OCI-LY3 (cell line): Measurements from ENCODE around the gene ID3.

Experiments used
- H2AFZ ChIP-seq: fragments of 200-600, 300-600 bp; shearing (Covaris generic); 2 replicates; pipeline ENCODE4 v1.6.0; 2014; ENCODE audit warnings: antibody characterized with exemption, low read depth, low read length
- H3K27ac ChIP-seq: fragments of 200-600, 300-600 bp; sonication (generic); 2 replicates; pipeline ENCODE4 v1.5.1; 2014; ENCODE audit warnings: mild to moderate bottlenecking, low read length, moderate library complexity, mixed read lengths
- H3K27me3 ChIP-seq: fragments of 200-600, 300-600 bp; sonication (generic); 2 replicates; pipeline ENCODE4 v1.6.1; 2014; ENCODE audit warnings: low read depth, low read length, mixed read lengths
- H3K36me3 ChIP-seq: fragments of 200-600, 300-600 bp; sonication (generic); replicated peaks from 2 replicates; pipeline ENCODE3; 2014; ENCODE audit warnings: low read depth, low read length, mixed read lengths
- H3K4me1 ChIP-seq: fragments of 300-600, 200-600 bp; sonication (generic); 2 replicates; pipeline ENCODE4 v1.6.1; 2014; ENCODE audit warnings: low read length, mixed read lengths
- H3K4me2 ChIP-seq: fragments of 200-600, 300-600 bp; sonication (generic); 2 replicates; pipeline ENCODE4 v1.6.1; 2014; ENCODE audit warnings: low read length, mixed read lengths
- H3K4me3 ChIP-seq: fragments of 300-600, 200-600 bp; sonication (generic); 2 replicates; pipeline ENCODE4 v1.5.1; 2014; ENCODE audit warnings: antibody characterized with exemption, mild to moderate bottlenecking, low read length, moderate library complexity
- H3K79me2 ChIP-seq: fragments of 300-600, 200-600 bp; shearing (Covaris generic); 2 replicates; pipeline ENCODE4 v1.6.1; 2014; ENCODE audit warnings: mild to moderate bottlenecking, low read length, mixed read lengths
- H3K9ac ChIP-seq: fragments of 300-600, 200-600 bp; shearing (Covaris generic); 2 replicates; pipeline ENCODE4 v1.6.0; 2014; ENCODE audit warnings: mild to moderate bottlenecking, low read length, moderate library complexity
- H3K9me3 ChIP-seq: fragments of 200-600, 300-600 bp; shearing (Covaris generic); 2 replicates; pipeline ENCODE4 v1.6.1; 2014; ENCODE audit warnings: low read length, mixed read lengths; ENCODE audit not compliant: insufficient read depth
- H4K20me1 ChIP-seq: fragments of 200-600, 300-600 bp; sonication (generic); 2 replicates; pipeline ENCODE4 v1.6.1; 2016; ENCODE audit warnings: low read length, mixed read lengths; ENCODE audit not compliant: insufficient read depth
- CTCF ChIP-seq: fragments of 200-600, 300-600 bp; sonication (generic); IDR thresholded peaks from 2 replicates; pipeline ENCODE4 v1.5.1; 2014; ENCODE audit warnings: antibody characterized with exemption, low read length, low read depth
- EZH2phosphoT487 ChIP-seq: fragments of 200-600 bp; shearing (Covaris generic); IDR thresholded peaks from 2 replicates; pipeline ENCODE4 v1.6.1; 2018; ENCODE audit warnings: antibody characterized with exemption, mixed run types, low read depth

ID3 gene

GRCh38 chr1:23601135-23601967, 42.0 kb upstream of the ID3 start:
- H3K9ac ChIP-seq: no peak overlapping the region
- no peaks in the 10 kb centered on the region for H3K79me2 ChIP-seq
- H3K9me3 ChIP-seq: no peaks in the 10 kb centered on the region
- no peak overlapping the region for H3K4me2 ChIP-seq
- H3K27me3 ChIP-seq: no peaks in the 10 kb centered on the region
- TF ChIP-seq EZH2phosphoT487 (no peak), CTCF (no peak)
- no peak overlapping the region for H3K27ac ChIP-seq
- H3K36me3 ChIP-seq: no peaks in the 10 kb centered on the region
- no peaks in the 10 kb centered on the region for H3K4me1 ChIP-seq
- no peak overlapping the region for H2AFZ ChIP-seq
- H4K20me1 ChIP-seq: no peaks in the 10 kb centered on the region
- no peak overlapping the region for H3K4me3 ChIP-seq

DNA sequence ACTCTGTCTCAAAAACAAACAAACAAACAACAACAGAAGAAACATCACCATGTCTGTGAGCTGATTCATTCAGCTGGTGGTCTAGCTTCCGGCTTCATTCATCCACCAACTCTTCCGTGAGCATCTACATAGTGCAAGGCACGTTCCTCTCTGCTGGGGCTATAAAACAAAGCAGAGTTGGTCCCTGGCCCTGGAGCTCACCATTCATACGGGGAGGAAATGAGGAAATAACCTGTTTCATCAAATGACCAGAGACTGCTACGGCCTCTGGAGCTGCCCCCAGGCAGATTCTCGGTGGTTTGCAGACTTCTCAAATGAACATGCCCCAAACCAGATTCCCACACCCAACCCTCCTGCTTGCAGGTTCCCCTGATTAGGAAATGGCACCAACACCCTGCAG, 41.0 kb upstream of the ID3 start:
- H3K4me2 ChIP-seq: no peak overlapping the region
- no peaks in the 10 kb centered on the region for H3K4me1 ChIP-seq
- no peaks in the 10 kb centered on the region for H3K79me2 ChIP-seq
- H3K4me3 ChIP-seq: no peak overlapping the region
- no peaks in the 10 kb centered on the region for H3K27me3 ChIP-seq
- H4K20me1 ChIP-seq: no peaks in the 10 kb centered on the region
- no peak overlapping the region for H2AFZ ChIP-seq
- H3K9ac ChIP-seq: no peak overlapping the region
- H3K9me3 ChIP-seq: no peaks in the 10 kb centered on the region
- TF ChIP-seq EZH2phosphoT487: no peak
- TF ChIP-seq CTCF: no peak
- no peaks in the 10 kb centered on the region for H3K36me3 ChIP-seq
- no peak overlapping the region for H3K27ac ChIP-seq

DNA sequence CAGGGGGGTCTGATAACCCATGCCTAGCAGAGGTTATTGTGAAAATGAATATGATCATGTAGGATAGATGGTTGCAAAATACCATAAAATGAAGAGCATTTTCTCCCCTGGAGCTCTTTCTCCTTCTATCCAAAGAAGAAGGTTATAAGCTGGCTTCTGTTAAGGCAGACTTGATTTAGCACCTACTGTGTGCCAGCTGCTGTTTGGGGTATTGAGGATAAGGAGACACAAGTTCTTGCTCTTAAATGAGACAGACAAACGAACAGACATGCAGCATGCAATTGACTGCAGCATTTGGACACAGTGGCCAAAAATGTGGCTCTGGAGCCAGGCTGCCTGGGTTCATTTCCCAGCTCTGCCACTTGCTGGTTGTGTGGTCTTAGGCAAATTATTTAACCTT, 39.8 kb upstream of the ID3 start:
- no peak overlapping the region for H3K9ac ChIP-seq
- H3K27ac ChIP-seq: no peak overlapping the region
- no peaks in the 10 kb centered on the region for H4K20me1 ChIP-seq
- H3K79me2 ChIP-seq: no peaks in the 10 kb centered on the region
- H3K9me3 ChIP-seq: no peaks in the 10 kb centered on the region
- no peaks in the 10 kb centered on the region for H3K27me3 ChIP-seq
- TF ChIP-seq CTCF: no peak
- no peak for TF ChIP-seq EZH2phosphoT487
- no peak overlapping the region for H2AFZ ChIP-seq
- no peaks in the 10 kb centered on the region for H3K36me3 ChIP-seq
- H3K4me3 ChIP-seq: no peak overlapping the region
- peaks cover 9% of the 10 kb centered on the region for H3K4me1 ChIP-seq
- no peak overlapping the region for H3K4me2 ChIP-seq

- H3K4me1 ChIP-seq: peaks cover 9% of the 10 kb centered on the region
- H3K4me3 ChIP-seq: no peak overlapping the region
- no peaks in the 10 kb centered on the region; the same call in 1 of the 2 replicates for H3K9me3 ChIP-seq
- no peaks in the 10 kb centered on the region for H3K36me3 ChIP-seq
- no peaks in the 10 kb centered on the region for H3K27me3 ChIP-seq
- no peak overlapping the region for H3K4me2 ChIP-seq
- no peaks in the 10 kb centered on the region for H4K20me1 ChIP-seq
- no peak overlapping the region for H3K9ac ChIP-seq
- H3K27ac ChIP-seq: no peak overlapping the region
- H2AFZ ChIP-seq: no peak overlapping the region
- TF ChIP-seq EZH2phosphoT487 (no peak), CTCF (no peak)
- no peaks in the 10 kb centered on the region for H3K79me2 ChIP-seq
Observed at GRCh38 chr1:23598424-23598823, 39.1 kb upstream of the ID3 start.
